Amniotic stem cell (primary cell): ENCODE results near the gene RBMS1.
"Not testable (repeated sequence)": the region's sequence is repeated elsewhere in the genome, so short reads cannot be mapped to it uniquely, and the experiment has no call there.

ENCODE experiments used
- DNase-seq: peaks from one replicate; lab custom pipeline; 2025; lab: John Stamatoyannopoulos, UW

RBMS1 gene

DNA sequence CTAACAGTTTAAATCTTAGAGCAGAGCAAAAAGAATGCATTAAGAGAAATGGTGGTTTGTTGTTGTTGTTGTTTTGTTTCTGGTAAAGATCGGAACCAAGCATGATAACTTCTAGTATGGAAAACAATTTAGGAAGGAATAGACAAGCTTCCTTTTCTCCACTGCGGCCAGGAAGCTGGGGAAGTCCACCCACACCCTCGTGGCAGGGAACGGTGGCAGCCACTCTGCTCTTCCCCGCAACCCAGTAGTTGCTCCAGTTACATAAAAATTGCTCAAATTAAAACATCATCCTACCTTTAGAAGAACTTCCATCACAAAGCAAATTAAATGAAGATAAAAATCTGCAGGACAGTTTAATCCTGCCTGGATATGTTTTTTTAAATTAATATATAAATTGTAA is 113.0 kb downstream of the RBMS1 start:
- DNase-seq, result no peak

DNA sequence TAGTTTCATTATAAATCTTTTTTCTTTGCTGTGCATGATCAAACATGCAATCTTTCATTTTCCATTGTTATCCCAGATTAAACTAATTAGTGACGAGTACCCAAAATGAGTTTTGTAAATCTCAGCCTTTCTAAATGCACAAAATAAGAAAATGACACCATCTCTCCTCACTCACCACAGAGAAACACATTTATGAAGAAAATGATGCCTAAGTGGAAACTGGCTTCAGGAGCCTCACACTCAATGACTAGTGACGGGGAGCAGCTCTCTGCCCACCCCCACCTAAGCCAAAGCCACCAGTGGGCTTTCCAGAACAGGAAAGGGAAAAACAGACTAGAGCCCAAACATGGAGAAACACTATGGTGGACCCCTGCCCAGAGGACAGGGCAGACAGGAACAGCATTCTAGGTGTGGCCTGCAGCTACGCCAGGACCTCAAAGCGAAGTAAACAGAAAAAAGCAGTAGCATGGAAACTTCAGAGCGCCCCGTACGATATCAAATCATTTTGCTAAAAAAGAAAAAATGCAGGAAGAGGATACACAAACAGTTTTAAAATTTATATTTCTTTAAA is 113.5 kb downstream of the RBMS1 start:
- DNase-seq, result no peak

GRCh38 chr2:160379399-160379798 is 114.2 kb downstream of the RBMS1 start:
- no peak for DNase-seq

DNA sequence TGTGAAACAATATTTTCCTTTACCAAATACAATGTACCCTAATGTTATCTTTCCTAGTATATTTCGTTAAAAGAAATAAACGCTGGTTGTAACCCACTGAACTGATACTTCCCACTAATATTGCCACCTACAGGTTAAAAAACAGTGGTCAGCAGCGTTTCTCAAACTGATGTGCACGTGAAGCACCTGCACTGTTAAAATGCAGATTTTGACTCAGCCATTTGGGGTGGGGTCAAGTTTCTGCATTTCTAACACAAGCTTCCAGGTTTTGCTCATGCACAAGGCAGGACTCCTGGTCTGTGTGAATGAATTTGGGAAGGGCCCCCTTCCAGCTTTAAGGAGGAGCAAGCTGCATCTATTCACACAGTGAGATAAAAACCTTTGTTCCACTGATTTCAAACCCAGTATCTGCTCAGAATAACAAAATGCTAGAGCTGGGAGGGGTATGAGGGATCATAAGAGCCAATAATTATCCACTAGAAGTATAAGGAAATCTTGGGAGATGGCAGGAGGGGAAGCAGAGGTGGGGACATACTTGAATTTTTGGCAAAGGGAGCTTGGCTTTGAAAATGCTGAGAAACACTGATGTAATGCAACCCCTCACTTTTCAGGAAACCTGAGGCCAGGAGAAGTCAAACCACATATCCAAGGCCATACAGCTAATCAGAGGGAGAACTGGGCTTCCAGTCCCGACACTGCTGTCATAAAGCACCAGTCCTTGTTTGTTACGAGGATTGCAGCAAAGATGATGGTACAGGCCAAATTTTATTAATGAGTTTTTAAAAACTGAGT is 116.2 kb downstream of the RBMS1 start:
- no peak for DNase-seq

GRCh38 chr2:160376576-160376975 is 117.0 kb downstream of the RBMS1 start:
- DNase-seq, result no peak

GRCh38 chr2:160375802-160376469 is 117.7 kb downstream of the RBMS1 start:
- DNase-seq, result no peak

DNA sequence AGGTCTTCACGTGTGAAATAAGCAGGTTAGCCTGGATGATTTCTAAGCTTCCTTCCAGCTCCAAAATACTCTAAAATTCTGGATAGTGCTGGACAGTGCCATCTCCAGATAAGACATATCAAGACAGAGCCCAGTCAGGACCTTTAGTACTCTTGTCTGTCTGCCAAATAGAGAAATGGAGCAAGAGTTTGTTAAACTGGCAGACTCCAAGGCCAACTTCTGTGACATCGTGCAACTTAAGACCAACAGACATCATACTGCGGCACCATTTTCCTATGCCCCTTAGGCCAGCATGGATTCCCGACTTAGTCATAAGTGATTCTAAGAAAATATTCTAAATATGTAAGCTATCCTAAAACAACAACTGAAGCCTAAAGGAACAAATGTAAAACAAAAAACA is 118.6 kb downstream of the RBMS1 start:
- no peak for DNase-seq

DNA sequence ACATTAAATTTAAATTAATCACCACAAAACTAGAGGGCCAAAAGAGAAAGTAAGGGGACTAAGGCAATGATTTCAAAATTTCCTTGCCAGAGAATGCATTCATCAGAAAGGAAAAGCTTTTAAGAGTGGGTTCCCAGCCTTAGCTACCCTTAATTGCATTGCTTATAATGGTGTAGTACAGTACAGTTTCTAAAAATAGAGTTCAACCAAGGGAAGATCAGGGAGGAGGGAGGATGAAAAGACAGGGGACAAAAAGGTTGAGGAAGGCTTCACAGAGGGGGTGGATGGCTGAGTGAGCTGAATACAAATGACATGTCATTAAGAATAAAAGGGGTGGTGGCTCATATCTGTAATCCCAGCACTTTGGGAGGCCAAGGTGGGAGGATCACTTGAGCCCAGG is 119.9 kb downstream of the RBMS1 start:
- no peak for DNase-seq

DNA sequence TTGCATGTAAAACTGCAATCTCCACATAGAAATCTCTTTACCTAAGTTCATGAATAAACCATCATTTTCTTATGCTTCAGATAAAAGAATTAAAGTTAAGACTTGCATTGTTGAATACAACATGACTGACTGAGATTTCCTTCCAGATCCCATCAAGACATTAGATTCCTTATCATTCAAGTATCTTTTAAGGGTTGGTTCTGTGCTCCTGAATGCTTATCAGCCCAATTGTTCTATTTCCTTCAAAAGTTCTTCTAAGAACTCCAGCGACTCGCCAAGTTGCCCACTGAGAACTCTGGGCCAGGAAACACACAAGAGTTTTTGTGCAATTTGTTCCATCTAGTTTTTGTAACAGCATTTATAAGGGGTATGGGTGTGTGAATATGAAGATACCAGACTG is 120.3 kb downstream of the RBMS1 start:
- DNase-seq, result no peak

GRCh38 chr2:160372585-160372984 is 121.0 kb downstream of the RBMS1 start:
- DNase-seq, result no peak

- DNase-seq, result no peak
These were observed 121.6 kb downstream of the RBMS1 start for GRCh38 chr2:160372010-160372356.

DNA sequence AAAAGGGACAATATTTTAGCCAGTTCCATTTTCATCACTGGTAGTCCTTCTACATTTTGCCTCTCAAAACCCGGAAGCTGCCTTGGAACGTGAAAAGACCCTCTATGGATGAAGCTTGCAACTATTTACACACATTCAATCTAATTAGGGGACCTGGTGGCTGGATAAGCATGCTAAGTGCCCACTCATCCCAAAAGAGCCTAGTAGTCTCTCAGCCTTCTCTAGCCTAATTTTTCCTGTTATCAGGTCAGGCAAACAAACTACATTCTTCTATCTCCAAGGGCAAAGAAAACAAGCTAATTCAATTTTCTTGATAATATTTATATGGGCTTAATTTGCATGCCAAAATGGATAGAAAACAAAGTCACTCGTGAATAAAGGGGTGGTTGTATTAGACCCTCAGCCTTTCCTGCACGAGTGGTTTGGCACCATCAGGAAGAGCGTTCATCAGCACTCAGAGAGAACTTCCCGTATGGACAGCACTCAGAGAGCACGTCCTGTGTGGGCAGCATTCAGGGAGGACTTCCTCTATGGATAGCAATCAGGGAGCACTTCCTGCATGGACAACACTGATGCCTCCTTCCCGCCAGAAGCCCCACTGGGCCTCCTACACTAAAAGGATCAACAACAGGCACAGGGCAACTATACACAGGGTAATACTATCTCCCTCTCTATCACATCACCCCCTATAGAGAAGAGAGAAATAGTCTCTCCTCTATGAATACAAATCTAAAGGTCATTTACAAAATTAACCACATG is 122.2 kb downstream of the RBMS1 start:
- DNase-seq, result no peak

DNA sequence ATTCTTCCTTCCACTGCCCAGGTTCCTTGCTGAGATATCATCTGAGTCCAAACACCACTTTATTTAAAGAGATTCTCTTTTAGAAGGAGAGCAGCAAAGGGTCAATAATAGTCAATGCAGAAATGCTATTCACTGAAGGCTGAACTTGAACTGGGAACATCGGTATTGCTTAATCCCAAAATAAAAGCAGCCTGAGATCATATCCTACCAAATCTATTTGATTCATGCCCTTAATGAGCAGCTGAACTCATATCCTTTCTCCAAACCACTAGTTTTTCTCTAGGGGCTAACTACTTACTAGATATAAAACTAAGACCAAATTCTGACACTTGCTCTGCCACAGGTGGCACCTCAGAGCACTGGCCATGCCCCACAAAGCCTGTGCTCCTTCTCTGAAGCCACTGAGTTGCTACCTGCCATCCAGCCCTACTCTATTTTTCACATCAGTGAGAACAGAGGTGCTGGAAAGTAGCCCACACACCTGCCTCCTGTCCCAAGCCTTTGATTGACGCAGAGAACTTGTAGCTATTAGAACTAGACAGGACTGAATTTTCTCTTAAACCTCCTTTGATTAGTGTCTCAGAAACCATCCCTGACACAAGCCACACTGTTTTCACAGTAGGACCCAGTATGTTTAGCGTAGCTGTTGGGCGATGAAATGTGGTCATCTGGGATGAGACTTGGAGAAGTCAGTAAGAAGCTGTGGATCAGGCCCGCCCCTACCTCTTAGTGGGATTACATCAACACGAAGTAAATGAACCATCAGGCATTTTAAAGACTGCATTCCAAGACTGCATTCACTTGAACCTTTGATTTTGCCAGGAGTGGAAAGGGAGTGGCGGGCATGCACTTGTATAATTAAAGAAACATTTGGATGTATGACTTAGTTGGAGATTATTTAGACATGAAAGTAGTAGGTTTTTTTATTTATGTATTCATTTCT is 124.3 kb downstream of the RBMS1 start:
- DNase-seq, result no peak

- DNase-seq, result peak; percentile 37
These were observed 125.7 kb downstream of the RBMS1 start for GRCh38 chr2:160367887-160368286.

GRCh38 chr2:160367139-160367538 is 126.5 kb downstream of the RBMS1 start:
- not testable (repeated sequence) for DNase-seq

DNA sequence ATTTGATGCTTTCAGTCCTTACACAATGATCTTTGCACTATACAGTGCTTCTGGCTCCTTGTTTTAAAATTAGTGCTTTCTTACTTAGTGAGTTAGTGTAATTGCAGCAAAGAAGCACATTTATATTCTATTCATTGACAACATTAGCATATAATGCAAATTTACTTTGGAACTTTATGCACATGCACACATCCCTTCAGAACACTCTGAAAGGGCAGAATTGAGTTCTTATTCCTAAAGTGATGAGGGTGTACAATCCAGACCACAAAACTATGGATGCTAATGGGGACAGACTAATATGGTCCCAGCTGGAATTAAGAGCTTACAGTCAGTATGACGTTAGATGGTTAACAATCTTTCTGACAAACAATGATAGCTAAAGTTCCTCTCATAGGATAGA is 127.1 kb downstream of the RBMS1 start:
- DNase-seq, result no peak

- no peak for DNase-seq
These were observed 127.8 kb downstream of the RBMS1 start for GRCh38 chr2:160365716-160366367.

DNA sequence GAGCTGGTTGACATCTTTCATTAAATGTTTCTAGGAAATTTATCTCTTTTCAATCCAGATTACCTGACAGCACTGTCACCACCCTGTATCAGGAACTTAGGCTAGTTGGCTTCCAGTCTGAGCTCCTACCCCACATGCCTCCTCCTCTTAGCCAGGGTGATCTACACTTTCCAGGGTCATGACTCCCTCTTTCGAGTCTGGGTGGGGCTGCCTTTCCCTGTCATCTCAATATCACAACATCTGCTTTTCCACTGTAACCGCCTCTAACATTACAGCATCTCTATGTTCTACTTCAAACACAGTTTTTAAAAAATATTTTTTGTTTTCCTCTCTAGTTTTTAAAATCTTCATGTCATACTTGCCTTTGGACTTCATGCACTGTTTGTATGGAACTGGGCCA is 129.2 kb downstream of the RBMS1 start:
- DNase-seq, result no peak

DNA sequence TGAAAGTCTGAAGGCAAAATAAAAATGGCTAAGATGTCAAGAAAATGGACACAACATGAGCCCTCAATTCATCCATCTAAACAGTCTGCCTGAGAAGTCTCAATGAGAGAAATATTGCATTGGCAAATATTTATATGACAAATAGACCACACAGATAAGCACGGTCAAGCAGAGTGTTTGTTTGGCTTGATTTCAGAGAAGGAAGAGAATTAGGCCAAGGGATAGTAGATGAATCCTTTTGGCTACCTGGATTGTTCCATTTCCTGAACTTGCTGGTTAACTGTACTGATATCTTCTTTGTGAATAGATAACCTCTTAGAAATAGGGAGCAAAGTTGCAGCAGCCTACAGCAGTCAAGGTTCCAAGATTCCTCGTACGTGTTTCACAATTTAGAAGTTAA is 129.6 kb downstream of the RBMS1 start:
- no peak for DNase-seq

DNA sequence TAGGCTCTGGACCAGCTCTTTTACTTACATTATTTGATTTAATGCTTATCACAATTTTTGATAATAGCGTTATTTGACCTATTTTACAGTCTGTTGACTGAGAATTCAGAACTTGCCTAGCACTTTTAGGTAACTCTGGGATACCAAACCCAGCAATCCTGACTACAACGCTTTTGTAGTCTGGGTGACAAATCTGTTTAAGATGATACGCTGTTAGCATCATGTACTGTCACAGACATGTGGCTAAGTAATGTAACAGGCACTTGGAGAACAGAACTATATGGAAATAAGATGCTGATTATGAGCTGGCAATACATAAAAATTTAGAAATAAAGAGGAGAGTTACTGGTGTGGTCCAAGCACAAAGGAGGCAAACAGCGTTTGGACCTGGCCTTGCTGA is 130.6 kb downstream of the RBMS1 start:
- DNase-seq, result no peak

DNA sequence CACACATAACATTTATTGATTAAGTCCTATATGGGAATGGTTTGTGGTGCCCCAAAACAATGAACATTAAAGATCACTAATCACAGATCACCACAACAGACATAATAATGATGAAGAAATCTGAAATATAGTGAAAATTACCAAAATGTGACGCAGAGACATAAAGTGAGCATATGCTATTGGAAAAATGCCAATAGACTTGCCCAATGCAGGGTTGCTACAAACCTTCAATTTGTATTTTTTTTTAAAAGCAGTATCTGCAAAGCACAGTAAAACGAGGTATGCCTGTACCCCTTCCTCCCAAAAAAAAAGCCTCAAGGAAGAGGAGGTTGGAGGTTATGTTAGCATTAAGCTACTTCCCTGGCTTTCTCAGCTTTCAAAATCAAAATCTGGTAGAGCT is 131.1 kb downstream of the RBMS1 start:
- no peak for DNase-seq
